ENCODE data around the gene ALKBH5. TPM values are rescaled to one million over a fixed set of nuclear protein-coding genes. Genes with fewer than 3 reads are reported as not detected.

The ALKBH5 gene
- total RNA-seq, 1 experiment from 2014 or later: 69.5 TPM

GRCh38 chr17:18167421-18167820, 16.2 kb upstream of the ALKBH5 start:
- Mint-ChIP-seq H3K9me3 (ENCODE audit: unreplicated experiment) (no peaks in the 10 kb centered on the region), H3K27me3 (ENCODE audit: insufficient read depth, unreplicated experiment) (no peaks in the 10 kb centered on the region), H3K4me3 (ENCODE audit: unreplicated experiment) (no peak overlapping the region), H3K27ac (ENCODE audit: low read depth, unreplicated experiment) (no peak overlapping the region), H3K36me3 (ENCODE audit: insufficient read depth, unreplicated experiment) (peaks cover 7% of the 10 kb centered on the region), H3K4me1 (ENCODE audit: insufficient read depth, unreplicated experiment) (no peaks in the 10 kb centered on the region)
- ChIA-PET POLR2A (no interaction called here), CTCF (interaction anchor here (0.6 kb wide), 1 partner anchor 52 kb away, joined by 3 read pairs; no protein-coding TSS in a partner anchor)
- intact Hi-C loops (cut with micrococcal nuclease): no loop called here
- BruUV-seq (replicated peaks): no TSS peak
- DNase-seq (ENCODE audit: unreplicated experiment): no peak
- TF ChIP-seq CTCF (IDR thresholded peaks at IDR 0.05; ENCODE audit: unreplicated experiment): no peak

GRCh38 chr17:18172531-18173278, 10.9 kb upstream of the ALKBH5 start:
- Mint-ChIP-seq H3K27me3 (ENCODE audit: insufficient read depth, unreplicated experiment) (no peaks in the 10 kb centered on the region), H3K36me3 (ENCODE audit: insufficient read depth, unreplicated experiment) (no peaks in the 10 kb centered on the region), H3K4me1 (ENCODE audit: insufficient read depth, unreplicated experiment) (no peaks in the 10 kb centered on the region), H3K27ac (ENCODE audit: low read depth, unreplicated experiment) (no peak overlapping the region), H3K9me3 (ENCODE audit: unreplicated experiment) (no peaks in the 10 kb centered on the region), H3K4me3 (ENCODE audit: unreplicated experiment) (no peak overlapping the region)
- TF ChIP-seq CTCF (IDR thresholded peaks at IDR 0.05; ENCODE audit: unreplicated experiment): no peak
- ChIA-PET POLR2A (interaction anchor here (3.4 kb wide), 1 partner anchor 10 kb away, joined by 17 read pairs; the partner anchor contains the start of gene ALKBH5), CTCF (no interaction called here)
- BruUV-seq (replicated peaks): no TSS peak
- DNase-seq (ENCODE audit: unreplicated experiment): no peak
- intact Hi-C loops (cut with micrococcal nuclease): no loop called here

- H3K4me1 Mint-ChIP-seq (ENCODE audit: insufficient read depth, unreplicated experiment): no peaks in the 10 kb centered on the region
- H3K36me3 Mint-ChIP-seq (ENCODE audit: insufficient read depth, unreplicated experiment): no peaks in the 10 kb centered on the region
- H3K27me3 Mint-ChIP-seq (ENCODE audit: insufficient read depth, unreplicated experiment): no peaks in the 10 kb centered on the region
- no peak for TF ChIP-seq CTCF (IDR thresholded peaks at IDR 0.05; ENCODE audit: unreplicated experiment)
- ChIA-PET CTCF (no interaction called here), POLR2A (no interaction called here)
- no TSS peak for BruUV-seq (replicated peaks)
- no peak overlapping the region for H3K4me3 Mint-ChIP-seq (ENCODE audit: unreplicated experiment)
- no peak for DNase-seq (ENCODE audit: unreplicated experiment)
- H3K9me3 Mint-ChIP-seq (ENCODE audit: unreplicated experiment): no peaks in the 10 kb centered on the region
- H3K27ac Mint-ChIP-seq (ENCODE audit: low read depth, unreplicated experiment): no peak overlapping the region
- intact Hi-C loops (cut with micrococcal nuclease): no loop called here
Measured at GRCh38 chr17:18173740-18174139, 9.9 kb upstream of the ALKBH5 start.

GRCh38 chr17:18176176-18176575, 7.5 kb upstream of the ALKBH5 start:
- Mint-ChIP-seq H3K4me1 (ENCODE audit: insufficient read depth, unreplicated experiment) (no peaks in the 10 kb centered on the region), H3K9me3 (ENCODE audit: unreplicated experiment) (no peaks in the 10 kb centered on the region), H3K27me3 (ENCODE audit: insufficient read depth, unreplicated experiment) (no peaks in the 10 kb centered on the region), H3K27ac (ENCODE audit: low read depth, unreplicated experiment) (no peak overlapping the region), H3K4me3 (ENCODE audit: unreplicated experiment) (no peak overlapping the region), H3K36me3 (ENCODE audit: insufficient read depth, unreplicated experiment) (no peaks in the 10 kb centered on the region)
- no TSS peak for BruUV-seq (replicated peaks)
- CTCF ChIA-PET: no interaction called here
- intact Hi-C loops (cut with micrococcal nuclease): no loop called here
- no peak for DNase-seq (ENCODE audit: unreplicated experiment)
- TF ChIP-seq CTCF (IDR thresholded peaks at IDR 0.05; ENCODE audit: unreplicated experiment): no peak
- POLR2A ChIA-PET: interaction anchor here (1.0 kb wide), 1 partner anchor 10 kb away, joined by 3 read pairs; no protein-coding TSS in a partner anchor
